Panc1 (cell line): ENCODE results near the gene GCK. TPM values are rescaled to one million over a fixed set of nuclear protein-coding genes. Genes with fewer than 3 reads are reported as not detected.

Experiments
- ATAC-seq: fragments of 200-7000 bp; cut with Tn5 transposase; 2 replicates; pipeline ENCODE4 v1.9.1; 2020; ENCODE audit warnings: mild to moderate bottlenecking, moderate library complexity
- BruUV-seq: library from RNA; stranded (reverse); fragments of 400-500 nt; replicated peaks from 2 replicates; lab custom pipeline; 2021; lab: Mats Ljungman, UMichigan
- CTCF ChIA-PET: fragments of 300-600 bp; sonication (Branson Sonifier 250); formaldehyde crosslinking; loops from one replicate; lab custom pipeline; 2022; ENCODE audit warnings: antibody characterized with exemption; lab: Charles Lee
- POLR2A ChIA-PET: fragments of 300-600 bp; sonication (Branson Sonifier 250); formaldehyde crosslinking; loops from one replicate; lab custom pipeline; 2022; ENCODE audit warnings: antibody characterized with exemption; lab: Charles Lee
- DNase-seq: peaks from one replicate; pipeline ENCODE4 v3.0.0-alpha.2; 2010; ENCODE audit warnings: low read depth, low spot score
- H3K27ac ChIP-seq: 2 replicates; pipeline ENCODE4 v1.5.1; 2011; ENCODE audit warnings: mild to moderate bottlenecking, low read length, inconsistent platforms
- H3K27me3 ChIP-seq: fragments of 200-500 bp; sonication (Bioruptor generic); 2 replicates; pipeline ENCODE4 v1.6.0; 2014; ENCODE audit warnings: low read length, inconsistent platforms; ENCODE audit not compliant: control insufficient read depth, insufficient read depth
- H3K36me3 ChIP-seq: fragments of 200-500 bp; sonication (Bioruptor generic); 2 replicates; pipeline ENCODE4 v1.5.1; 2014; ENCODE audit warnings: inconsistent platforms, mild to moderate bottlenecking, low read length, moderate library complexity; ENCODE audit not compliant: control insufficient read depth, insufficient read depth
- H3K4me1 ChIP-seq: 2 replicates; pipeline ENCODE4 v1.5.1; 2011; ENCODE audit warnings: inconsistent platforms, mild to moderate bottlenecking, low read length, moderate library complexity; ENCODE audit not compliant: control insufficient read depth, insufficient read depth
- H3K4me3 ChIP-seq, 2 experiments: 2 replicates each; pipeline ENCODE4 v1.5.1; 2011 to 2012; ENCODE audit warnings: low read depth in 2 of 2, low read length in 2 of 2, mild to moderate bottlenecking in 2 of 2, inconsistent platforms in 1 of 2, moderate library complexity in 1 of 2
- H3K9me3 ChIP-seq: fragments of 200-500 bp; sonication (Bioruptor generic); 2 replicates; pipeline ENCODE4 v1.5.1; 2014; ENCODE audit warnings: low read depth, mild to moderate bottlenecking, inconsistent platforms, low read length, moderate library complexity; ENCODE audit not compliant: control insufficient read depth, insufficient read depth
- POLR2AphosphoS5 ChIP-seq: IDR thresholded peaks from 2 replicates; pipeline ENCODE4 v1.6.1; 2012; ENCODE audit warnings: mild to moderate bottlenecking, low read depth, low read length, moderate library complexity
- REST ChIP-seq, 2 experiments: IDR thresholded peaks; 2 replicates each; pipeline ENCODE4 v1.6.1; 2011 to 2012; ENCODE audit warnings: low read depth in 2 of 2, control low read depth in 1 of 2, low read length in 1 of 2, mild to moderate bottlenecking in 1 of 2, moderate library complexity in 1 of 2; ENCODE audit not compliant: insufficient read depth in 1 of 2
- SIN3A ChIP-seq: IDR thresholded peaks from 2 replicates; pipeline ENCODE4 v1.6.1; 2012; ENCODE audit warnings: low read depth, mild to moderate bottlenecking, low read length, moderate library complexity, borderline replicate concordance; ENCODE audit not compliant: insufficient read depth
- TCF7L2 ChIP-seq: IDR thresholded peaks from 2 replicates; pipeline ENCODE4 v1.6.1; 2011; ENCODE audit warnings: mild to moderate bottlenecking, low read depth, low read length, inconsistent platforms
- in situ Hi-C: cut with HindIII; loops from 2 replicates; pipeline ENCODE4 v1.10.0; 2016; ENCODE audit warnings: low sequenced_read_pairs, low pct_unique_long_range_greater_than_20kb
- intact Hi-C: fragments of 100-400 bp; cut with micrococcal nuclease; formaldehyde crosslinking; loops from one replicate; pipeline ENCODE4 v1.10.0; 2022; ENCODE audit not compliant: unreplicated experiment
- total RNA-seq: library from RNA; stranded (reverse); gene quantifications from one replicate; pipeline ENCODE4 v1.2.1, GENCODE V29; 2021; ENCODE audit not compliant: unreplicated experiment
- TF ChIP-seq, protein P1 (sequence below): fragments of 450-650 bp; IDR thresholded peaks from 2 replicates; pipeline ENCODE4 v1.5.1; 2017; ENCODE audit warnings: mild to moderate bottlenecking

Gene GCK
- total RNA-seq, 1 experiment from 2014 or later: 0.36 TPM

DNA sequence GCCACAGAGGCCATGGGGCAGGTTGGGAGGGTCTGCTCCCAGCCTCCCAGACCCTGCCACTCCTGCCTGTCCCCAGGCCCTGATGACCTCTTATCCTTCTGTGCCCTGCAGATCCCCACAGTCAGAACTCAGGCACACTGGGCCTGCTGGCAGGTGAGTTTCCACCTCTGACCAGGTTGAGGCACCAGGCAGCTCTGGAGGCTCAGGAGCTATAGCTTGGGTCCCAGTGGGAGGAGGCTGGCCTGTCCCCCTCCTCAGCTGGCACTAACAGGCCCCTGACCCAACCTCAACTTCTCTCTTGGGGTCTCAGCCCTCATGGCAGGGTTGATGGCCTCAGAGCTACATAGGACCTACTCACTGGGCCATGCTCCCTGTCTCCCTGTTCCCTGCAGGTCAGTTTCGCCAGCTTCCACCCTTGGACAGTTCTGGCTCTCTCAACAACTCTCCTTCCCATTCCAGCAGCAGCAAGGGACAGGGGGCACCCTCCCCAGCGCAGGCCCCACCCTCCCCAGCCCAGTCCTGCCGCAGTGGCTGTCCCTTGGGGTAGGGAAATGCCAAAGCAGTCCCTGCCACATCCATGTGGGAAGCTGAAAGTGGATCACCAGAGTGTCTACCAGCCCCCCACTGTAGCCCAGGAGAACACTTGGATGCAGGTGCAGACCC is 87.8 kb downstream of the GCK start:
- Histone ChIP-seq H3K4me1 (peaks cover 15% of the 10 kb centered on the region), H3K27me3 (no peaks in the 10 kb centered on the region), H3K27ac (no peak overlapping the region), H3K36me3 (no peaks in the 10 kb centered on the region), H3K9me3 (no peaks in the 10 kb centered on the region), H3K4me3 (no peak overlapping the region)
- in situ Hi-C loops (no loop called here), intact Hi-C loops (no loop called here)
- ATAC-seq (no peak), DNase-seq (no peak)
- TF ChIP-seq TCF7L2: no peak
- BruUV-seq: no TSS peak
- POLR2A ChIA-PET: no interaction called here
- CTCF ChIA-PET: interaction anchor here (0.6 kb wide), 1 partner anchor 13 kb away, joined by 3 read pairs; no protein-coding TSS in a partner anchor

DNA sequence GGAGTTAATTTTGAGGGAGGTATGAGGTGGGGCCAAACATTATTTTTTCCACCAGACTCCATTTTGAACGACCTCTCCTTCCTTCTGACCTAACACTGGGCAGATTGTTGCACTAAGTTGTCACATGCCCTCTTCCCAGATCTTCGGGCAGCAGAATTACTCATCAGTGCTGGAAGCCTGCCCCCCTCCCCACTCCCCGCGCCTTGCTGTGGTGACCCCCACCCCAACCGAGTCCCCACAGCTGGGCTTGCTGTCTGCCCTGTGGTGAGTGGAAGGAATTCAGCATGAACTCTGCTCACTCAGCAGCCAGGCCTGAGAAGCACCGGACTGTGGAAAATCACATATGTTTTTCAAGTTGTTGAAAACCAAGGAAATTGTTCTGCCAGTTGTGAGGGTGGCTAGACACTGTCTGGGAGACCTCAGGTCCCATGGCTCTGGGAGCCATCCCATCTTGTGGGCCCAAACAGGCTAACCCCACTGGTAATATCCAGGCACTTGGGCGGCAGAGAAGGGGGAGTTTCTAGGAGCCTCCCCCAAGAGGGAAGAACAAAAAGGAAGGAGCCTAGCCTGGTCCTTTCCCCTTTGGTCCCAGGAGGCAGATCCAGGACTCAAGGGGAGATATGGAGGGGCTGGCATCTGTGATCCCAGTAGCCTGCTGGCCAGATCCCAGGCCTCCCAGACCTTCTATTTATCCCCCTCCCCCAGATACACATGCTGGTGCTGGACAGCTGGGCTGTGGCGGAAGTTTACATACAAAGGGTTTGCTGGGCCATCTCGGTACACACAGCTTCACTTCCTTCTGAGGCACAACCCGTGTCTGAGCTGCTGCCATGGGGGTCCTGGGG is 88.6 kb downstream of the GCK start:
- intact Hi-C loops: no loop called here

More for the DNA sequence above, 88.6 kb downstream of the GCK start:
- CTCF ChIA-PET: no interaction called here
- TF ChIP-seq REST (IDR thresholded peaks at IDR 0.05; ENCODE audit: insufficient read depth in 1 of 2, low read depth in 2 of 2, low read length in 1 of 2) (no peak), SIN3A (no peak), TCF7L2 (no peak), POLR2AphosphoS5 (no peak)
- TF ChIP-seq, protein P1, sequence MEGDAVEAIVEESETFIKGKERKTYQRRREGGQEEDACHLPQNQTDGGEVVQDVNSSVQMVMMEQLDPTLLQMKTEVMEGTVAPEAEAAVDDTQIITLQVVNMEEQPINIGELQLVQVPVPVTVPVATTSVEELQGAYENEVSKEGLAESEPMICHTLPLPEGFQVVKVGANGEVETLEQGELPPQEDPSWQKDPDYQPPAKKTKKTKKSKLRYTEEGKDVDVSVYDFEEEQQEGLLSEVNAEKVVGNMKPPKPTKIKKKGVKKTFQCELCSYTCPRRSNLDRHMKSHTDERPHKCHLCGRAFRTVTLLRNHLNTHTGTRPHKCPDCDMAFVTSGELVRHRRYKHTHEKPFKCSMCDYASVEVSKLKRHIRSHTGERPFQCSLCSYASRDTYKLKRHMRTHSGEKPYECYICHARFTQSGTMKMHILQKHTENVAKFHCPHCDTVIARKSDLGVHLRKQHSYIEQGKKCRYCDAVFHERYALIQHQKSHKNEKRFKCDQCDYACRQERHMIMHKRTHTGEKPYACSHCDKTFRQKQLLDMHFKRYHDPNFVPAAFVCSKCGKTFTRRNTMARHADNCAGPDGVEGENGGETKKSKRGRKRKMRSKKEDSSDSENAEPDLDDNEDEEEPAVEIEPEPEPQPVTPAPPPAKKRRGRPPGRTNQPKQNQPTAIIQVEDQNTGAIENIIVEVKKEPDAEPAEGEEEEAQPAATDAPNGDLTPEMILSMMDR: no peak
- Histone ChIP-seq H3K27me3 (no peaks in the 10 kb centered on the region), H3K4me3 (no peak overlapping the region), H3K9me3 (no peaks in the 10 kb centered on the region), H3K4me1 (peaks cover 15% of the 10 kb centered on the region), H3K36me3 (no peaks in the 10 kb centered on the region), H3K27ac (peak overlapping the region; percentile 44; the same call in 1 of the 2 replicates)
- in situ Hi-C loops: no loop called here
- POLR2A ChIA-PET: no interaction called here
- DNase-seq (no peak), ATAC-seq (no peak)
- no TSS peak for BruUV-seq
